ENCODE results near the gene BPTF.

BPTF gene

DNA sequence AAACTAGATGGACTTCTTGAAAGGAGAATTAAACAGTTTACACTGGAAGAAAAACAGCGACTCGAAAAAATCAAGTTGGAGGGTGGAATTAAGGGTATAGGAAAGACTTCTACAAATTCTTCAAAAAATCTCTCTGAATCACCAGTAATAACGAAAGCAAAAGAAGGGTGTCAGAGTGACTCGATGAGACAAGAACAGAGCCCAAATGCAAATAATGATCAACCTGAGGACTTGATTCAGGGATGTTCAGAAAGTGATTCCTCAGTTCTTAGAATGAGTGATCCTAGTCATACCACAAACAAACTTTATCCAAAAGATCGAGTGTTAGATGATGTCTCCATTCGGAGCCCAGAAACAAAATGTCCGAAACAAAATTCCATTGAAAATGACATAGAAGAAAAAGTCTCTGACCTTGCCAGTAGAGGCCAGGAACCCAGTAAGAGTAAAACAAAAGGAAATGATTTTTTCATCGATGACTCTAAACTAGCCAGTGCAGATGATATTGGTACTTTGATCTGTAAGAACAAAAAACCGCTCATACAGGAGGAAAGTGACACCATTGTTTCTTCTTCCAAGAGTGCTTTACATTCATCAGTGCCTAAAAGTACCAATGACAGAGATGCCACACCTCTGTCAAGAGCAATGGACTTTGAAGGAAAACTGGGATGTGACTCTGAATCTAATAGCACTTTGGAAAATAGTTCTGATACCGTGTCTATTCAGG is 85.9 kb downstream of the BPTF start:
- TF ChIP-seq EZH2 (IDR thresholded peaks at IDR 0.05; ENCODE audit: borderline replicate concordance, low read depth, low read length, severe bottlenecking): no peak
- TF ChIP-seq, protein P1, sequence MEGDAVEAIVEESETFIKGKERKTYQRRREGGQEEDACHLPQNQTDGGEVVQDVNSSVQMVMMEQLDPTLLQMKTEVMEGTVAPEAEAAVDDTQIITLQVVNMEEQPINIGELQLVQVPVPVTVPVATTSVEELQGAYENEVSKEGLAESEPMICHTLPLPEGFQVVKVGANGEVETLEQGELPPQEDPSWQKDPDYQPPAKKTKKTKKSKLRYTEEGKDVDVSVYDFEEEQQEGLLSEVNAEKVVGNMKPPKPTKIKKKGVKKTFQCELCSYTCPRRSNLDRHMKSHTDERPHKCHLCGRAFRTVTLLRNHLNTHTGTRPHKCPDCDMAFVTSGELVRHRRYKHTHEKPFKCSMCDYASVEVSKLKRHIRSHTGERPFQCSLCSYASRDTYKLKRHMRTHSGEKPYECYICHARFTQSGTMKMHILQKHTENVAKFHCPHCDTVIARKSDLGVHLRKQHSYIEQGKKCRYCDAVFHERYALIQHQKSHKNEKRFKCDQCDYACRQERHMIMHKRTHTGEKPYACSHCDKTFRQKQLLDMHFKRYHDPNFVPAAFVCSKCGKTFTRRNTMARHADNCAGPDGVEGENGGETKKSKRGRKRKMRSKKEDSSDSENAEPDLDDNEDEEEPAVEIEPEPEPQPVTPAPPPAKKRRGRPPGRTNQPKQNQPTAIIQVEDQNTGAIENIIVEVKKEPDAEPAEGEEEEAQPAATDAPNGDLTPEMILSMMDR (IDR thresholded peaks at IDR 0.05; ENCODE audit: borderline replicate concordance, extremely low read depth, low read length, poor library complexity, severe bottlenecking): no peak
- no peak for ATAC-seq (ENCODE audit: insufficient read depth, low read depth)
- H3K4me3 ChIP-seq (ENCODE audit: low read depth in 1 of 2, low read length in 2 of 2): no peak overlapping the region
- no peak overlapping the region for H3K4me2 ChIP-seq (ENCODE audit: insufficient read depth, low read length)
- 0 out of 2 replicates have a peak, but pooled peaks cover 5% of the 10 kb centered on the region for H4K20me1 ChIP-seq (ENCODE audit: insufficient read depth, low read length)
- H3K9me3 ChIP-seq (ENCODE audit: insufficient read depth, low read length, severe bottlenecking): no peaks in the 10 kb centered on the region
- no peaks in the 10 kb centered on the region for H3K27me3 ChIP-seq (ENCODE audit: insufficient read depth, low read length, poor library complexity)
- H3K27ac ChIP-seq (ENCODE audit: low read length): no peak overlapping the region
- H3K4me1 ChIP-seq (ENCODE audit: insufficient read depth, low read length): no peaks in the 10 kb centered on the region
- peaks cover 85% of the 10 kb centered on the region for H3K36me3 ChIP-seq (ENCODE audit: insufficient read depth, low read length)
- no peak overlapping the region for H2AFZ ChIP-seq (ENCODE audit: low read depth, low read length)
- no peak for DNase-seq
- H3K79me2 ChIP-seq (ENCODE audit: insufficient read depth, low read length): peaks cover 6% of the 10 kb centered on the region; the same call in 1 of the 2 replicates
- no peak overlapping the region for H3K9ac ChIP-seq (ENCODE audit: low read depth, low read length)

DNA sequence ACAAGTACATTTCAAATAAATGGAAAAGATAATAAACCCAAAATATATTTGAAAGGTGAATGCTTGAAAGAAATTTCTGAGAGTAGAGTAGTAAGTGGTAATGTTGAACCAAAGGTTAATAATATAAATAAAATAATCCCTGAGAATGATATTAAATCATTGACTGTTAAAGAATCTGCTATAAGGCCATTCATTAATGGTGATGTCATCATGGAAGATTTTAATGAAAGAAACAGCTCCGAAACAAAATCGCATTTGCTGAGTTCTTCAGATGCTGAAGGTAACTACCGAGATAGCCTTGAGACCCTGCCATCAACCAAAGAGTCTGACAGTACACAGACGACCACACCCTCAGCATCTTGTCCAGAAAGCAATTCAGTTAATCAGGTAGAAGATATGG is 86.8 kb downstream of the BPTF start:
- DNase-seq: no peak
- Histone ChIP-seq H2AFZ (ENCODE audit: low read depth, low read length) (no peak overlapping the region), H3K27ac (ENCODE audit: low read length) (no peak overlapping the region), H3K4me3 (ENCODE audit: low read depth in 1 of 2, low read length in 2 of 2) (no peak overlapping the region), H3K9ac (ENCODE audit: low read depth, low read length) (no peak overlapping the region), H3K27me3 (ENCODE audit: insufficient read depth, low read length, poor library complexity) (no peaks in the 10 kb centered on the region), H3K36me3 (ENCODE audit: insufficient read depth, low read length) (peaks cover 82% of the 10 kb centered on the region), H3K9me3 (ENCODE audit: insufficient read depth, low read length, severe bottlenecking) (no peaks in the 10 kb centered on the region), H3K4me2 (ENCODE audit: insufficient read depth, low read length) (no peak overlapping the region), H4K20me1 (ENCODE audit: insufficient read depth, low read length) (0 out of 2 replicates have a peak, but pooled peaks cover 5% of the 10 kb centered on the region), H3K4me1 (ENCODE audit: insufficient read depth, low read length) (no peaks in the 10 kb centered on the region), H3K79me2 (ENCODE audit: insufficient read depth, low read length) (peaks cover 6% of the 10 kb centered on the region; the same call in 1 of the 2 replicates)
- ATAC-seq (ENCODE audit: insufficient read depth, low read depth): no peak
- no peak for TF ChIP-seq EZH2 (IDR thresholded peaks at IDR 0.05; ENCODE audit: borderline replicate concordance, low read depth, low read length, severe bottlenecking)
- TF ChIP-seq, protein P1 (IDR thresholded peaks at IDR 0.05; ENCODE audit: borderline replicate concordance, extremely low read depth, low read length, poor library complexity, severe bottlenecking): no peak

DNA sequence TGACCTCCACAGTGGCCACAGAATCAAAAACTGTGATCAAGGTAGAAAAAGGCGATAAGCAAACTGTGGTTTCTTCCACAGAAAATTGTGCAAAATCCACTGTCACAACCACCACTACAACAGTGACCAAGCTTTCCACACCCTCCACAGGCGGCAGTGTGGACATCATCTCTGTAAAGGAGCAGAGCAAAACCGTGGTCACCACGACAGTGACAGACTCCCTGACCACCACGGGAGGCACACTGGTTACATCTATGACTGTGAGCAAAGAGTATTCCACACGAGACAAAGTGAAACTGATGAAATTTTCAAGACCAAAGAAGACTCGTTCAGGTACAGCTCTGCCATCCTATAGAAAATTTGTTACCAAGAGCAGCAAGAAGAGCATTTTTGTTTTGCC is 87.4 kb downstream of the BPTF start:
- peaks cover 6% of the 10 kb centered on the region; the same call in 1 of the 2 replicates for H3K79me2 ChIP-seq (ENCODE audit: insufficient read depth, low read length)
- 0 out of 2 replicates have a peak, but pooled peaks cover 5% of the 10 kb centered on the region for H4K20me1 ChIP-seq (ENCODE audit: insufficient read depth, low read length)
- H2AFZ ChIP-seq (ENCODE audit: low read depth, low read length): no peak overlapping the region
- DNase-seq (no peak), ATAC-seq (ENCODE audit: insufficient read depth, low read depth) (no peak)
- no peak overlapping the region for H3K4me3 ChIP-seq (ENCODE audit: low read depth in 1 of 2, low read length in 2 of 2)
- H3K36me3 ChIP-seq (ENCODE audit: insufficient read depth, low read length): peaks cover 80% of the 10 kb centered on the region
- no peaks in the 10 kb centered on the region for H3K9me3 ChIP-seq (ENCODE audit: insufficient read depth, low read length, severe bottlenecking)
- H3K27ac ChIP-seq (ENCODE audit: low read length): no peak overlapping the region
- H3K27me3 ChIP-seq (ENCODE audit: insufficient read depth, low read length, poor library complexity): no peaks in the 10 kb centered on the region
- no peak overlapping the region for H3K9ac ChIP-seq (ENCODE audit: low read depth, low read length)
- no peak overlapping the region for H3K4me2 ChIP-seq (ENCODE audit: insufficient read depth, low read length)
- no peaks in the 10 kb centered on the region for H3K4me1 ChIP-seq (ENCODE audit: insufficient read depth, low read length)
- TF ChIP-seq EZH2 (IDR thresholded peaks at IDR 0.05; ENCODE audit: borderline replicate concordance, low read depth, low read length, severe bottlenecking): no peak
- TF ChIP-seq, protein P1 (IDR thresholded peaks at IDR 0.05; ENCODE audit: borderline replicate concordance, extremely low read depth, low read length, poor library complexity, severe bottlenecking): no peak
